Epithelial cell of prostate (primary cell): ENCODE measurements around the gene RPL38.

Experiments
- DNase-seq: peaks from one replicate; pipeline ENCODE4 v3.0.0-alpha.2; 2011; ENCODE audit warnings: low read depth, low spot score
- H3K27ac ChIP-seq: fragments of 450-650 bp; 2 replicates; pipeline ENCODE4 v1.5.1; 2017; ENCODE audit warnings: mild to moderate bottlenecking

Gene RPL38

DNA sequence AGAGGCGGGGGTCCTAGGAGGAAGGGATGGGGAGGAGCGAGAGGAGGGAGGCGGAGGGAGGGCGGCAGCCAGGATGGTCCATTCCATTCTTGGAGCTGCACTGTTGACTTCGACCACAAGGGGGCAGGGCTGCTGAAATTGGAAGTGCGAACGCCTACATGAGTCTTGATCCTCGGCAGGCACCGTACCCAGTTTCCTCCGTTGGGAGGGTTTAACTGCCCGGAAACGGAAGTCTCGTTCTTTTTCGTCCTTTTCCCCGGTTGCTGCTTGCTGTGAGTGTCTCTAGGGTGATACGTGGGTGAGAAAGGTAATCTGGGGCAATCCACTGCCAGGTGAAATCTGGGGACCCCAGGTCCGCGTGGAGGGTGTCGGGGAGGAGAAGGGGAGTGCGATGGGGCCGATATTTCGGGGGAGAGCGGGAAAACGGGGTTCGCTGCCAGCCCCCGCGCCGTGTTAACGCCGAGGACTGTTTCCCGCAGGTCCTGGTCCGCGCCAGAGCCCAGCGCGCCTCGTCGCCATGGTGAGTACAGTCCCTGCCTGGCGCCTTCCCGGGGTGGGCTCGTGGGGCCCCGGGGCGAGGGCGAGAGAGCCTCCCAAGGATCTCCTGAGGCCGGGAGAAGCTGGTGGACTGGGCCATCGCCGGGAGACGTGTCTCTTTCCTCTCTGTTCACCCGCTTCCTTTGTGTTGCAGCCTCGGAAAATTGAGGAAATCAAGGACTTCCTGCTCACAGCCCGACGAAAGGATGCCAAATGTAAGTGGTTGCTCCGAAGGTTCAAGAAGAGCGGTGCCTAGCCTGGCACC lies at the start of gene RPL38:
TSS of gene RPL38 (plus strand) at position 240 of the 802 bp plus-strand sequence. CDS start at position 518, 278 bp downstream.
- DNase-seq: peak; percentile 84
- peak within 1 kb of the TSS; percentile 83 for H3K27ac ChIP-seq

GRCh38 chr17:74153821-74154430 lies 49.6 kb upstream of the RPL38 start:
- H3K27ac ChIP-seq: no peak overlapping the region
- no peak for DNase-seq

DNA sequence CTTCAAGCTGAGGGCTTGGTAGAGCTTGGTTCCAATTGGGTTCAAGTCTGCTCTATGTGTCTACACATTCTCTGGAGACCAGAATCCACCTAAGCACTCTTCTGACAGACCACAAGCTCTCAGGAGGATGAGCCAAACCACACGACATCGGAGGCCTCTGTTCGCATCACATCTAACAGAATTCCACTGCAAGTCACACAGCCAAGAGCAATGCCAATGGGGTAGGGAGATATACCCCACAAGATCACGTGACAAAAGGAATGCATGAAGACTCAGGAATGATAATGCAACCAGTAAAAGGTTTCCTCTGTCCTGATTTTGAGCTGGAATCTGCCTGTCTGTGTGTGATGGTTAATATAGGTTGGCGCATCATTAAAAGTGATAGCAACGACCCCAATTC lies 46.6 kb upstream of the RPL38 start:
- H3K27ac ChIP-seq: no peak overlapping the region
- DNase-seq: no peak

GRCh38 chr17:74157366-74157765 lies 46.1 kb upstream of the RPL38 start:
- no peak for DNase-seq
- no peak overlapping the region for H3K27ac ChIP-seq

DNA sequence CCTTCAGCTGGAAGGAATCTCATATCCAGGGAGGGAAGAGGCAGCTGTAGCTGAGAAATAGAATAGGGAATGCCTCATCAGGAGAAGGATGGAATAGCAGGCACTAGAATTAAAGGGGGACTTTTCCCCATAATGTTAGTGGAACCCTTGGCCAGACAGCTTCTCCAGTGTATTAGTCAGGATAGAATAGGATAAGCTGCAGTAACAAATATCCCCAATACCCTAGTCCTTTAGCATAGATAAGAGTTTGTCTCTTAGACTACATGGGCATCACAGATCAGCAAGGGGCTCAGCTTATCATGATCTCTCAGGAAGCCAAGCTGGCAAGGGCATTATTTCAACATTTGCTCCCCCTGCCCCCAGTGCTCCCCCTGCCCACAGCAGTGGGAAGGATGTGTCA lies 44.7 kb upstream of the RPL38 start:
- no peak overlapping the region for H3K27ac ChIP-seq

DNA sequence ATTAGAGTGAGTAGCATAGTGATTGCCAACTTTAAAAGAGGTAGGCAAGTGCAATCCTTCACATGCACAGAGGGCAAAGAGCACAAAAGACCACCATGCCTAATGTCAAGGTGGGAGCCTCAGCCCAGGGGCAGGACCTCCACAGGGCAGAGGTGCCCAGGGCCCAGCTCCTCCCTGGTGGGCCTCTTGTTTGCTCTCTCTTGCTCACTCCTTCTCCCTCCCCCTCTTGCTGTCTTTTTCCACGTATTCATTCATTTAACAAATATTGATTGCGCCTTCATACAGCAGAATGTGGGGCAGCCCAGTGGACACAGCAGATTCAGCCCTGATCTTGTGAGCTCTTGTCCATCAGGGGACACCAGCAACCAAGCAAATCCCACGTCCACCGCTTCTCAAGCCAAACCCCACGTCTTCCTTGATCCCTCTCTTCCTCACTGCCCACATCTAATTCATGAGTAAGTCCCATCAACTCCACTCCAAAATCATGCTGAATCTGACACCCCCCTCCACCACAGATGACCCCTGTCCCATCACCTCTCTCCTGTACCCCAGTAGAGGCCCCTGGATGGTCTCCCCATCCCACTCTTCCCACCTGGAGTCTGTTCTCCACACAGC lies 44.1 kb upstream of the RPL38 start:
- H3K27ac ChIP-seq: no peak overlapping the region
- no peak for DNase-seq

More for the DNA sequence above, 44.7 kb upstream of the RPL38 start:
- DNase-seq: no peak

DNA sequence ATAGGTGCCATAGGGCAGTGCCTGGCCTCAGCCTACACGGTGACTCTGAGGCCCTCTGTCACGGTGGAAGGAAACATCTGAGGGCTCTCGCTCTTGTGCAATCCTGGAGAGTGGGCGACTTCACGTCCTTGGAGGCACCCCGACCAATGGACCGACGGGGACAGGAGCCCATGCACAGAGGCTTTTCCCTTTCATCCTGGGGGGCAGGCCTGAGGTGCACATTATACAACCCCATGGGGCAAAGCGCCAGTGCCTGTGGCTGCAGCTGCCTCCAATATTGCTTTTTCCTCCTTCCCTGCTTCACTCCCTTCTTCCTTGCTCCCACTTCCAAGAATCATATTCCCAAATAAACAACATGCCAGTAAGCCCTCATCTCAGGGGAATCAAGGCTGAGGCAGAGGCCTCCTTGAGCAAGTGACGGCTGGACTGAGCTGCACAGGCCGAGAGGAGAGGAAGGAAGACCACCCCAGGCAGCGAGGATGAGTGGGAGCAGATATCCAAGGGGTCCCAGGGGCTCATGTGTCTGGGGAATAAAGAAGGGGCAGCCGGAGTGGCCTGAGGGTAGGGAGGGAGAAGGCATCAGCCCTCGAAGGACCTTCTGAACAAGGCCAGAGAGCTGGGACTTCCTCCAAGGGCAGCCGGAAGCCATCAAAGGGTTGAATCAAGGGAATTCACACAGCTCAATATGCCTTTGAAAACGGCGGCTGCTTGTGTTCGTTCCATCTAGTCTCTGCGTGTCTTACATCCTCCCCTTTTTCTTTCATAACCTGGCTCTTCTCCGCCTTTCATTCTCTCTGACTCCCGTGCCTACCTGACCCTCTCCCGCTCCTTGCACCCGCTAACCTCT lies 42.6 kb upstream of the RPL38 start:
- H3K27ac ChIP-seq: no peak overlapping the region
- no peak for DNase-seq

- H3K27ac ChIP-seq: no peak overlapping the region
- no peak for DNase-seq
These were observed 42.0 kb upstream of the RPL38 start for GRCh38 chr17:74161503-74161875.

GRCh38 chr17:74163271-74163821 lies 40.1 kb upstream of the RPL38 start:
- no peak overlapping the region for H3K27ac ChIP-seq
- DNase-seq: no peak

- H3K27ac ChIP-seq: no peak overlapping the region
- no peak for DNase-seq
These were observed 39.6 kb upstream of the RPL38 start for GRCh38 chr17:74163836-74164235.

- no peak for DNase-seq
- H3K27ac ChIP-seq: no peak overlapping the region
These were observed 38.9 kb upstream of the RPL38 start for GRCh38 chr17:74164446-74165045.

- no peak for DNase-seq
- H3K27ac ChIP-seq: no peak overlapping the region
These were observed 37.6 kb upstream of the RPL38 start for GRCh38 chr17:74165797-74166365.

DNA sequence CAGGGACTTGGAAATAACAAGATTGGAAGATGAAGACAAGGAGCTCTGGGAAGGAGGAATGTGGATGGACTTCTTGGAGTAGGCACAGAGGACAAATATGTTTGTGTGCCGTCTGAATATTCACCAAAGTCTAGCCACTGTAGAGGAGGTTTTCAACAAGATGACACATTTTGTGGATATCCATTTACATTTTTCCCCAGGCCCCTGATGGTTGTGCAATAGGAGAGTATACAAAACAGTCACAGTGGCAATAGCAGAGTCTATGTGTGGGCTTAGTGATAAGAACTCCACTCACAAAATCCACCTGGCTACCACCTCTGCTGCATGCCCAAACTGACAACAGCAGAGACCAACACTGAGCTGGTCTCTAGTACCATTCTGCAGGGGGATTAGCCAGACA lies 32.6 kb upstream of the RPL38 start:
- DNase-seq: no peak
- no peak overlapping the region for H3K27ac ChIP-seq

GRCh38 chr17:74172700-74173099 lies 30.8 kb upstream of the RPL38 start:
- H3K27ac ChIP-seq: no peak overlapping the region
- DNase-seq: no peak

DNA sequence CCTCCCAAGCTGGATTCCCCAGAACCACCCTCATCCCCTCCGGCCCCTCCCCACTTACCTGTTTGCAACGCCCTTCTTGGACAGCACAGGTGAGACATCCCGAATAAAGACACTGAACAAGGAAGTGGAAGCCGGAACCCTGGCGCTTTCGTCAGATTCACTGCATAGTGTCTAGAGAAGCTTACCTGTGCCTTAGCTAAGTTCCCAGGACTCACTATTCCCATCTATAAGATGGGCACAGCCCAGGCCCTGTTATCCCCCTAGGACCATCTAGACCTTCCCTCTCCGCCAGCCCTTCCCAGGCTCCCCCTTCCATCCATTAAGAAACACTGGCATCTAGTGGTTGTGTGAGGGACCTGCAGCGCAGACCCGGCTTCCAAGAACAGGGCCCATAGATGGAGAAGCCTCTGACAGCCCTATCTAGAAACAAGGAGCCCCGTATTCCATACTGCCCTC lies 26.9 kb upstream of the RPL38 start:
- H3K27ac ChIP-seq: no peak overlapping the region

DNA sequence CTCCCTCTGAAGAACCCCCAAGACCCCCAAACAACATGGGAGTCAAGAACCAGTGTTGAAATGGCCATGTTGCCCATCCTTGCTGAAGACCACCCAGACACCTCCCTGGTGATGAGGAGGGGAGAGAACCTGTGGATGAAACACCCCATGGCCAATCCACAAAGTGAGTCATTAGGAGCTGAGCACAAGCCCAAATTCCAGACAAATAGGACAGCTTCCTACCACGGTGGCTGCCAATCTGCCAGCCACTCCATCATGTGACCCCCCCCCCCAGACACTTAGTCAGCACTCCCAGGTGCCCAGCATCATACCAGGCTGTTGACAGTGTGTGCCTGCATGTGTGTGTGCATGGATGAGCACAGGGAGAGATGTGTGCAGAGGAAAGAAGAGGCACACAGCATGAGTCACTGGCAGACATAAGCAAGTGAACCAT lies 26.4 kb upstream of the RPL38 start:
- peak; percentile 75 for DNase-seq

More for the DNA sequence above, 26.9 kb upstream of the RPL38 start:
- no peak for DNase-seq

DNA sequence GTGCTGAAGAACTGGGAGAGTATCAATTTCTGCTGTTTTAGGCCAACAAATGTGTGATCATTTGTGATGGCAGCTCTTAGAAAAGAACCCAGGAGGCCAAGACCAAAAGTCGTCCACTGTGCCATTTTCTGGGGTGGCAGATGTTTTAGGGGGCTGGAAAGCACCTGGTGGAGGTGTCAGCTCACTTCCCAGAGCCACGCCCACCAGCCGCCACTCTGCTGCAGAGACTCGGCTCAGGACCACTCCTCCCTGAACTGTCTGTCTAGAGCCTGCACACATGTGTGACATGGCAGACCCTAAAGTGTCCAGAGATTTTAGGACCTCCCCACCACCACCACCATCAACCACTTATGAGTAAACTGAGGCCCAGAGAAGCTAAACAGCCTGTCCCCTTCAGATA lies 23.9 kb upstream of the RPL38 start:
- H3K27ac ChIP-seq: no peak overlapping the region
- DNase-seq: no peak

More for the DNA sequence above, 26.4 kb upstream of the RPL38 start:
- H3K27ac ChIP-seq: no peak overlapping the region

DNA sequence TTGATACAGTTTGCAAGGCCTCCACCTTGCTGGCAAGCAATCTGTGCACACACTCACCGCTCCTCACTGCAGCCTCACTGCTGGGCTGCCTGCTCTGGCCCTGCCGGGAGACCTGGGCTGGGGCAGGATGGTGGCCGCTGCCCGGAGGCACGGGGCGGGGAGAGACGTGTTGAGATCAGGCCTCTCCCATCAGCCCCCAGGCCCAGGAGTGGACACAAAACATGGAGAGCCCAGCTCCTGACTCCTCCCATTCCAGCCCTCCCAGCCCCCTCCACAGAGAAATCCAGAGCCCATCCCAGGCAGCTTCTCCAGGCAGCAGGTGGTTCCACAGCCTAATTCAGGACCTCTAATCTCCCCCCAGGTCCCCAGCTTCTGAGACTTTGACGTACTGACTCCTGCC lies 23.1 kb upstream of the RPL38 start:
- DNase-seq: no peak
- H3K27ac ChIP-seq: no peak overlapping the region

GRCh38 chr17:74181341-74181740 lies 22.1 kb upstream of the RPL38 start:
- DNase-seq: no peak
- no peak overlapping the region for H3K27ac ChIP-seq
